ENCODE results near the gene TAF8.
"Not testable (repeated sequence)": the region's sequence is repeated elsewhere in the genome, so short reads cannot be mapped to it uniquely, and the experiment has no call there.

TAF8 gene

GRCh38 chr6:42029062-42029685, 21.1 kb upstream of the TAF8 start:
- DNase-seq: no peak

- no peak for DNase-seq
Measured at GRCh38 chr6:42029881-42030280, 20.4 kb upstream of the TAF8 start.

- no peak for DNase-seq
Measured at GRCh38 chr6:42030585-42031506, 19.5 kb upstream of the TAF8 start.

GRCh38 chr6:42032366-42032765, 18.0 kb upstream of the TAF8 start:
- DNase-seq: no peak

GRCh38 chr6:42037669-42038068, 12.7 kb upstream of the TAF8 start:
- not testable (repeated sequence) for DNase-seq

- no peak for DNase-seq
Measured at GRCh38 chr6:42038163-42038562, 12.2 kb upstream of the TAF8 start.

- DNase-seq: no peak
Measured at GRCh38 chr6:42038811-42039408, 11.4 kb upstream of the TAF8 start.

GRCh38 chr6:42040856-42041480, 9.4 kb upstream of the TAF8 start:
- no peak for DNase-seq

- DNase-seq: no peak
Measured at GRCh38 chr6:42041481-42042053, 8.8 kb upstream of the TAF8 start.

GRCh38 chr6:42042108-42042507, 8.2 kb upstream of the TAF8 start:
- no peak for DNase-seq

- DNase-seq: peak; percentile 90
Measured at GRCh38 chr6:42043787-42044475, 6.4 kb upstream of the TAF8 start.

- DNase-seq: peak; percentile 84
Measured at GRCh38 chr6:42045538-42046460, 4.5 kb upstream of the TAF8 start.

- no peak for DNase-seq
Measured at GRCh38 chr6:42046464-42047212, 3.7 kb upstream of the TAF8 start.

GRCh38 chr6:42047213-42047590, 3.1 kb upstream of the TAF8 start:
- DNase-seq: no peak

- no peak for DNase-seq
Measured at GRCh38 chr6:42047790-42048405, 2.4 kb upstream of the TAF8 start.

GRCh38 chr6:42049116-42049809, 1.1 kb upstream of the TAF8 start:
- no peak for DNase-seq

GRCh38 chr6:42049948-42050296, 402 bp upstream of the TAF8 start:
- peak; percentile 56 for DNase-seq

- DNase-seq: no peak
Measured at GRCh38 chr6:42051268-42051653, 937 bp downstream of the TAF8 start.

GRCh38 chr6:42053601-42054000, 3.3 kb downstream of the TAF8 start:
- no peak for DNase-seq

- no peak for DNase-seq
Measured at GRCh38 chr6:42059743-42060142, 9.4 kb downstream of the TAF8 start.

Measured in CD4-positive, alpha-beta T cell treated with Interleukin-21 for 1 hour (primary cell).